Stimulated activated CD4-positive, alpha-beta T cell treated with anti-CD3 and anti-CD28 coated beads, Interleukin-4, amount 100 ng/mL, for 24 hours (primary cell): ENCODE results near the gene CACNA1G.

Source experiments
- DNase-seq: peaks from one replicate; pipeline ENCODE4 v3.0.0-alpha.2; 2020

Gene CACNA1G

DNA sequence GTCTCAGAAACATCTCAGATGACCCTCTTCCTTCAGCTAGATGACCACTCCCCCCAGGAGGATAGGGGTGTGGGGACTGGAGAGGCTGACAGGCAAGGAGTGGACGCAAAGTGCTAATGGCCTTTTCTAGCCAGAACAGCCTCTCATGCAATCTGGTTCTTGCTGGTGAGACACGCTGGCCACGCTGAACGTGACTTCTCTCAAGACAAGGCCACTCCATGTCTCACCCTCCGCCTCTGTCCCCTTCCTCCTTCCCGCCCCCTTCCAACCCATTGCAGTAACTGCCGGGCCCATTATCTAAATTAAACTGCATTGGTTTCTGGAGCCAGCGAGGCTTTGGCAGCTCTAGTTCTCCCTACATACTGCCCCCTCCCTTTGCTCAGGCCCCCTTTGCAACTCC is 9.5 kb downstream of the CACNA1G start:
- no peak for DNase-seq

DNA sequence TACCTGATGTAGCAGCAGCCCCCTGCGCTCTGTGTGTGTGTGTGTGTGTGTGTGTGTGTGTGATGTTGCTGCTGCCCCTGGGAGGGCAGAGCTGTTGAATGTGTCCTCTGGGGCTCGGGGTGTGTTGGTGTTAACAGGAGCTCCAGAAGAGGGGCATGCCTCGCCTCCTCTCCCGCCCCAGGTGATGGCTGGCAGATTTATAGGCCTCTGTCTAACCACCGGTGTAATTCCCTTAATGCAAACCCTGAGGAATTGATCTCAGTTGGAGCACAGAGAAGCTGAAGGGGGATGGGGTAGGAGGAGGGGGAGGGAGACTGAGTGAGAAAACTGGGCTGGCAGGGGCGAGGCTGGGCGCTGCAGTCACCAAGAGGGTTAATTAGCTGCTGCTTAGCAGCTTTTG is 10.0 kb downstream of the CACNA1G start:
- DNase-seq = no peak

DNA sequence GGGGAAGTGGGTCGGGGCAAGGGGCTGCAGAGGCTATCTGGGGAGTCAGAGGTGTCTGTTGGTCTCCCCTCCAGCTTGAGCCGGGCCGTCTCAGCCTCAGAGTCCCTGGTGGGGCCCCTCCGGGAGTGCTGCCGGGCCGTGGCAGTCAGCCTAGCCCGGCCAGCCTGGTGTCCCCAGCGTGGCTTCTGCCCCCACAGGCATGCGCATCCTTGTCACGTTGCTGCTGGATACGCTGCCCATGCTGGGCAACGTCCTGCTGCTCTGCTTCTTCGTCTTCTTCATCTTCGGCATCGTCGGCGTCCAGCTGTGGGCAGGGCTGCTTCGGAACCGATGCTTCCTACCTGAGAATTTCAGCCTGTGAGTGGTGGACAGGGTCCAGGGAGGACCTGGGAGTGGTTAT is 11.2 kb downstream of the CACNA1G start:
- DNase-seq = no peak

DNA sequence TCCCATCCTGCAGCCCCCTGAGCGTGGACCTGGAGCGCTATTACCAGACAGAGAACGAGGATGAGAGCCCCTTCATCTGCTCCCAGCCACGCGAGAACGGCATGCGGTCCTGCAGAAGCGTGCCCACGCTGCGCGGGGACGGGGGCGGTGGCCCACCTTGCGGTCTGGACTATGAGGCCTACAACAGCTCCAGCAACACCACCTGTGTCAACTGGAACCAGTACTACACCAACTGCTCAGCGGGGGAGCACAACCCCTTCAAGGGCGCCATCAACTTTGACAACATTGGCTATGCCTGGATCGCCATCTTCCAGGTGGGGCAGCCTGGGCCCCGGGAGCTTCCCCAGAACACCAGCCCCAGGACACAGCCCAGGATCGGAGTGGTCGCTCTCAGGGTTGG is 12.0 kb downstream of the CACNA1G start:
- DNase-seq = no peak

DNA sequence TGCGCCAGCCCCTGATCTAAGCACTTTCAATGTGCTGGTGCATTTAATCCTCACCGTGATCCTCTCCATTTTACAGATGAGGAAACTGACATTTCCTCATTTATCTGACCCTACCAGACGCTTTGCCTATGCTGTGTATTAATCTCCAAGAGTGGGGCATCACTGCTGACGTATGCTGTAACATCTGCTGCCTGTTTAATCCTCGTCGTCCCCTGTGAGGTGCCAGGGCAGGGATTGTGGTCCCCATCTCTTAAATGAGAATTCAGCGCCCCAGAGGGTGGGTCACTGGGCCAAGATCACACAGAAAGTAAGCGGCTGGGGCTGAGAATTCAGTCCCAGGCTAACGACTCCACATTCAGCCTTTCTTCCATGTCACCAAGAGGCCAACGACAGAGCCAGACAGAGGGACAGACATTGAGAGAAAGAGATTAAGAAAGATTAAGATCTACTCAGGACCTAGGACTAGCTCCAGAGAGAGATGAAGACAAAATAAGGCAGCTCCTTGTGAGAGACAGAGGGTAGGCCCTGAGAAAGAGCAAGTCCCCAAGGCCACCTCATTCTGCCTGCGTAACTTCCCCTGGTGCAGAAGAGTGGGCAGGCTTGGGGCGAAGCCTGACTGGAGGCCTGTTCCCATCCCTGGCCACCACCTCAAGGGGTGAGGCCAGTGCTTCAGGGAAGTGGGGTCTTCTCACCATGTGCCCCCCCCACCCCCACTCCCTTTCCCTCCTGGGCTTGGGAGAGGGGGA is 13.5 kb downstream of the CACNA1G start:
- no peak for DNase-seq

DNA sequence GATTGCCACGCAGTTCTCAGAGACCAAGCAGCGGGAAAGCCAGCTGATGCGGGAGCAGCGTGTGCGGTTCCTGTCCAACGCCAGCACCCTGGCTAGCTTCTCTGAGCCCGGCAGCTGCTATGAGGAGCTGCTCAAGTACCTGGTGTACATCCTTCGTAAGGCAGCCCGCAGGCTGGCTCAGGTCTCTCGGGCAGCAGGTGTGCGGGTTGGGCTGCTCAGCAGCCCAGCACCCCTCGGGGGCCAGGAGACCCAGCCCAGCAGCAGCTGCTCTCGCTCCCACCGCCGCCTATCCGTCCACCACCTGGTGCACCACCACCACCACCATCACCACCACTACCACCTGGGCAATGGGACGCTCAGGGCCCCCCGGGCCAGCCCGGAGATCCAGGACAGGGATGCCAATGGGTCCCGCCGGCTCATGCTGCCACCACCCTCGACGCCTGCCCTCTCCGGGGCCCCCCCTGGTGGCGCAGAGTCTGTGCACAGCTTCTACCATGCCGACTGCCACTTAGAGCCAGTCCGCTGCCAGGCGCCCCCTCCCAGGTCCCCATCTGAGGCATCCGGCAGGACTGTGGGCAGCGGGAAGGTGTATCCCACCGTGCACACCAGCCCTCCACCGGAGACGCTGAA is 15.2 kb downstream of the CACNA1G start:
- DNase-seq = no peak

DNA sequence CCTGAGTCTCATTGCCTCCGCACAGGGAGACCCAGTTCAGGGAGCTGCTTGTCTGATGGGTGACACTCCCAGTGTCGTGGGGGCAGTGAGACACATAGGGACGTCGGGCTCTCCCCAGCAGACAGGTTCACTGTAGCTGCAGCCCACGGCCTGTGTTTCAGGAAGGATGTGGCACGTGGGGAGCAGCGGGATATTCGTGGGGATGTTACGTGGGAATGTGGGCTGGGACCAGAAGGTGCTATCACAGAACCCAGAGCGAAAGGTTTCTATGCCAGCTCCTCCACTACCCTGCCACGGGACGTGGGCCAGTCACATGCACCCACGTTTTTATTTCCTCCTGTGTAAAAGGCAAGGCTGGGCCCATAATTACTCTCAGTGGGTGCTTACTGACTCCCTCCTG is 16.3 kb downstream of the CACNA1G start:
- DNase-seq = no peak

DNA sequence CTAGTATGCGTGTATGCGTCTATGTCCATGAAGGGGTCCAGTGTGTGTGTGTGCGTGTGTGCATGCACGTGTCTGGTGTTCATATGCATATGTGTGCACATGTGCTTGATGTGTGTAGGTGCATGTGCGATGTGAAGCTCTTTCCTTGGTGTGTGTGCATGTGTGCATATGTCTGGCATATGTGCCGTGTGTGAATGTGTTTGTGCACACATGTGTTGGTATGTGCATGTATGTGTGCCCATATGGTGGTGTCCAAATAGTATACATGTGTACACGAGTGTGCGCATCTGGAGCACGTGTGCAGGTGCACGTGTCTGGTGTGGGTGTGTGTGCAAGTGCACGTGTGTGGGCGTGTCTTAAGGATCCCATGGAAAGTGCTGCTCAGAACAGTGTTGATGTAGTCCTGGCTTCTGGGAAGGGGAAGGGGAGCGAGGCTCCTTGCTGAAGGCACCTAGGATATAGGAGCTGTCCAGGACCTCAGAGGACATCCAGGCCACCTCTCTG is 17.0 kb downstream of the CACNA1G start:
- DNase-seq = no peak

DNA sequence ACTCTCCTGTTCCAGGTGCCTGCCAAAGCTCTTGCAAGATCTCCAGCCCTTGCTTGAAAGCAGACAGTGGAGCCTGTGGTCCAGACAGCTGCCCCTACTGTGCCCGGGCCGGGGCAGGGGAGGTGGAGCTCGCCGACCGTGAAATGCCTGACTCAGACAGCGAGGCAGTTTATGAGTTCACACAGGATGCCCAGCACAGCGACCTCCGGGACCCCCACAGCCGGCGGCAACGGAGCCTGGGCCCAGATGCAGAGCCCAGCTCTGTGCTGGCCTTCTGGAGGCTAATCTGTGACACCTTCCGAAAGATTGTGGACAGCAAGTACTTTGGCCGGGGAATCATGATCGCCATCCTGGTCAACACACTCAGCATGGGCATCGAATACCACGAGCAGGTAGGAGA is 17.7 kb downstream of the CACNA1G start:
- no peak for DNase-seq

DNA sequence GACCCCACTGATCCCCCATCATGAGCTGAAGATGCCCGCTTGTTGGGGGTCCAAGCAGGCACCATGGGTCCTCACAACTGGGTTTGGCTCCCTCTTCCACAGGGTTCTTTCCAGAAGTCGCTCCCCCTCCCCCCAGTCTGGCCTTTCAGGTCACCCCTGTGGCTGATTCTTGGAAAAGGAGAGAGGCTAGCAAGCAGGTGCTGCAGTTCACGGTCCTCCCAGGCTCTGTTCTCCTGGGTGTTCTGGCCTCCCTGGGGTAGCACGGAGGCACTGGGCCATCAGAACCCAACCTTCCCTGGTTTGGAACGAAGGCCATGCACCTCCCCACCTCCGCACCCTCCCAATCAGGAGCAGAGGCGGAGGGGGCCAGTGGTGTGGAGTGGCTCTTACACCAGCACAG is 18.9 kb downstream of the CACNA1G start:
- DNase-seq = no peak

DNA sequence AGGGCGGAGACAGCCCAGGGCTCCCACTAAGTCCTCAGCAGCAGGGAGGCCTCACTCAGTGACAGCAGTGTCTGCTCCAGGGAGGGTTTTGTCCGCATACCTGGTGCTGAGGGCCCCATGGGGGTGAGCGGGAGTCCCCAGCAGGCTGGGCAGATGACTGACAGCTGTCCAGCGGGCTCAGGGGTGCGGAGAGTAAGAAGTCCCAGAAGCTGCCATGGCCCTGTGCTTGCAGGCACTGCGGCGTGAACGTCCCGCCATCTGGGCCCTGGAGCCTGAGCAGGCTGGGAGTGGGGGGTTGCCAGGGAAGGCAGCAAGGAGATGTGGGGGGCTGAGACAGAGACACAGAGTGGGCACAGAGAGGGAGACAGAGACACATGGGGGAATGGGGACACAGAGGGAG is 20.1 kb downstream of the CACNA1G start:
- DNase-seq = no peak

DNA sequence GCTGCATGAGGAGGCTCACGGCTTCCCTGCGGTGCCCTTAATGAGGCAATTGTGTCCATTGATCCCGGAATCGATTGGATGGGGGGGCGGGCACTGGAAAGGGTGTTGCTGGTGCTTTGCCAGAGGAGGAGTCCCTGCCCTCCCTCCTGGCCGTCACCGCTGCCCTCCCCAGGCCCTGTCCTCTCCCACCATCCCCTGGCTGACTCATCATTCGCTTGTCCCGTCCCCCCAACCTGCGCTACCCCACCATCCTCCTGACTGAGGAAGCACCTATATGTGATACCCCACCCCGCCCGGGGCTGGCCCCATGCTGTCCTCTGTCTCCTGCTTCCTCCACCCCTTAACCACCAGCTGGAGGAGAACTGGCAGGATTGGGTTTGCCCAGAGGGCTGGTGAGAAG is 20.8 kb downstream of the CACNA1G start:
- no peak for DNase-seq

DNA sequence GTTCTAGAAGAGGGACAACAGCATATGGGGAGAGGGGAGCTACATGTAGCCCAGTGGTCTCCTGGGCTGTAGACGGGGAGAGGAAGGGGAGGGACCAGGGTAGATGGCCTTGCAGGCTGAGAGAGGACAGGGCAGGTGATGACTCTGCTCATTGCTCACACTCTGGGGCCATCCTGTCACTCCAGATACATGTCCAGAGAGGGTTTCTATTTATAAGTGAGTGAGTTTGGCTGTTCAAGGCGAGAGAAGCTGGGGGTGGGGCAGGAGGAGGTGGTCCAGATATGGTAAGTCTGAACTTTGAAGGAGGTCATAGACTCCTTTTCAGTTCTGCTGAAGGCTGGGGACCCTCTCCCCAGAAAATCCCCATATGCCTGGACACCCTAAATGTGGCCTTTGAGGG is 22.2 kb downstream of the CACNA1G start:
- DNase-seq = no peak

DNA sequence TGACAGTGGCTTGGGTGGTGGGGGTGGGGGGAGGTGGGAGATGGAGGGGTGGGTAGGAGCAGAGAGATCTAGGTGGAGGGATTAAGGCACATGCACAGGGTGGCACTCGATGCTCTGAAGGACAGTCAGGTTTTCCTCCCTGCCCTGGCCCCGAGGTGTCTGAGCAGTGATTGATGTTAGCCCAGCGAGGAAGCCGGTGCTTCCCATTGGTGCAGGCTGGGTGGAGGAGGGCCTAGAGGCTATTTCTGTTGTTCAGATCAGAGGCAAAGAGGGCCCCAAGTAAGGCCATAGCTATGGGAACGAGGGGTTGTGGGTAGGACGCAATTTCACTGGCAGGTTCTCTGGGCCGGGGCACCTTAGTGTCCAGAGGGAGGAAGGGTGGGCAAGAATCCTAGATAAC is 23.1 kb downstream of the CACNA1G start:
- no peak for DNase-seq

DNA sequence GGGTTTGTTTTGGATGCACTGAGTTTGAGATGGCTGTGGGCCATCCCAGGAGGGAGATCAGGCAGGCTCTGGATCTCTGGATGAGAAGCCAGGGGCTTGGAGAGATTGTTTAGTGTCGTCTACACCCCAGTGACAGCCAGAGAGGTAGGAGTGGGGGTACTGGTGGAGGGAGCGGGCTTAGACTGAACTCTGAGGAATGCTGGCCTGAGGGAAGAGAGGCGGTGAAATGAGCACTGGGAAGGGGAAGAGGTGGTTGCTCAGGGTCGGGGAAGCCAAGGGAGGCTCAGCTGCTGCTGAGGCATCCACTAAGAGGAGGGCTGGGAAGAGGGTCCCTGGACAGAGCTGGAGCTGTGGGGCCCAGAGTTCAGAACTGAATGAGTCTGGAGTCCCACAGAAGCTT is 23.6 kb downstream of the CACNA1G start:
- DNase-seq = no peak

DNA sequence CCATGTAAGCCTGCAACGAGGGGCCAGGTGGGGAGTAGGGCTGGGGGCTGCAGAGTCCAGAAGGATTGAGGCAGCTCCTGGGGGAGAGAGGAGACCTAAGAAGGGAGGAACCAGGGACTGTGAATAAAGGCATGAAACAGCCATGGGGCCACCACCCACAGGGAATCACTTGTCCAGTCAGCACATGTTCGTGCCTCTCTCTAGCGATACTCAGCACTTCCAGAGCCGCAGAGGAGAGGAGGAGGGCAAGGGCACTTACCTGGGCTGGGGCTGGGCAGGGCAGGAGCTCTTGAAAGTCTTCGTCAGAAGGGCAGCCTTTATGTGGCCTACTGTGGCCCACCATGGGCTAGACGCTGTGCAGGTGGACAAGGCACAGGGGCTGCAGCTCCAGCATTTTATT is 24.2 kb downstream of the CACNA1G start:
- no peak for DNase-seq

DNA sequence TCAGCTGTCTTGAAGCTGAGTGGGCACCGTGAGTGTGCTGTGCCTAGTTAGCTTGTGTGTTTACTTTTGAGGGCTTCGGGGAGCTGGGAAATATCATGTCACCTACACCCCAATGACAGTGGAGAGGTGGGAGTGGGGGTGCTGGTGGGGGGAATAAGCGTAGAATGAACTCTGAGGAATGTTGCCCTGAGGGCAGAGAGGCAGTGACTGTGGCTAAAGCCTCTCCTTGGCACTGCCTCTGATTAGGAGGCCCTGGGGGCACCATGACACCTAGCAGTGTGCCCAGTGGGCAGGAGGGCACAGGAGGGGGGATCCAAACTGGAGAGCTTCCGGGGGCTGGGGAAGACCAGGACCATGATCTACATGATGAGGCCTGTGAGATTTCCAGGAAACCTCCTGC is 24.8 kb downstream of the CACNA1G start:
- no peak for DNase-seq

DNA sequence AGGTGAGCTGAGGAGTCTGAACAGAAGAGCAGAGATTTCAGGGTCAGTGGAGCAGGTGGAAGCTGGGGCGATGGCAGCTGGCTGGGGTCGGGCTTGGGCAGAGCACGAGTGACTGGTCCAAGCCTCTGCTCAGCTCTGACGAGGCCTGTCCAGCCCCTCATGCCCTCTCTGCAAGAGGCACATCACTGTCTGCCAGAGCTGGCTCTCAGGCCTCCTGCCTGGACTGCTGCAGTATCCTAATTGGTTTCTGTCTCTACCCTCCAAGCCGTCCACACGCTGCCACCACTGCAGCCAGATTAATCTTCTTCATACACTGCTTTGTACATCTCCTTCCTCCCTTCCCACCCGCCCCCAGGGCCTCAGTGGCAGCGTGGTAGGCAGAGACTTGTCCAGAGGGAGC is 25.4 kb downstream of the CACNA1G start:
- DNase-seq = no peak

DNA sequence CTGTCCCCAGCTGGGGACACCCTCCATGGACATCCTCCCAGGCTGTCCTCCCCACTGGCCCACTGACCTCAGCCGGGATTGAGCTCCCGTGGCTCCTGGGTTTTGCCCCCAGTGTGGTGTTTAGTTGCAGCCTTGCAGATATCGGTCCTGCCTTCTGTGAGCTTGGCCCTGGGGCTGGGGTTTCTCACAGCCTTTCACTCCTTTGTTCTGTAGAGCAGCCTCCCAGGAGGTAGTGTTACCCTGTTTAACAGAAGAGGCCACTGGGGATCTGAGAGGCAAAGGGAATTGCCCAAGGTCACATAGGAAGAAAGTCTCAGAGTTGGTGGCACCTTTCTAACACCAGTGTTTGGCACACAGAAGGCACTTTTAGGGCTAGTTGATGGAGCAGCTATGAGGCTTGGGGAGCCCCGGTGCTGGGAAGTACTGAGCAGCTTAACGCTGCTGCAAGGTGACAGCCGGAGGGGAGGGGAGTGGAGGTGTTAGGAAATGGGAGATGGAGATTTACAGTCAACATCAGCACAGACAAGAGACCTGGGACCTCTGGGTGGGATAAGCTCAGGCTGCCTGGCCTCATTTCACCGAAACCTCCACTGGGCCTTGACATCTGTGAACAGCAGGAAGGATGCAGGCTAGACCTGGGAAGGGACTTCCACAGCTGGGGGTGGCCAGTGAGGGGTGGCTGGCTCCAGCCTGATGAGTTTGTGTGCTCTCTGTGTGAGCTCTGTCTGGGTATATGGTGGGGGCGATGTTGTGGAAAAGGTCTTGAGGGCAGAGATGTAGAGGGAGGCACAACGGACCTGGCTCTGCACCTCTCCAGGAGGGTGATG is 26.1 kb downstream of the CACNA1G start:
- no peak for DNase-seq

DNA sequence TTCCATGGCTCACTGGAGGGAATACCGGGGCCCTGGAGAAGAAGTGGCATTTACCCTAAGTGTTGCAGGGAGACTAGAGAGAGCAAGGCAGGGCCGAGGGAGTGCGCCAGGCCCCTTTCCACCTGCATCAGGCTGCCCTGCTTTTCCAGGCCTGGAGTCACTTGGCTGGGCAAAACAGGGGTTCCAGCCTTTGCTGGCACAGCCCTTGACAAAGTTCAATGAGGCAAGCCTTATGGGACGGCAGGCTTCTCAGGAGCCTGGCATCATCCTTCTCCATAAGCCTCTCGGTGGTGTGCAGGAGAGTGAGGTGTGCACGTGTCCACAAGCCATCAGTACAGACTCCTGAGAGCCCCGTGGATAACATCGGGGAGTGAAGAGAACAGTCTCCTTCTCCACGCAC is 27.1 kb downstream of the CACNA1G start:
- DNase-seq = no peak

DNA sequence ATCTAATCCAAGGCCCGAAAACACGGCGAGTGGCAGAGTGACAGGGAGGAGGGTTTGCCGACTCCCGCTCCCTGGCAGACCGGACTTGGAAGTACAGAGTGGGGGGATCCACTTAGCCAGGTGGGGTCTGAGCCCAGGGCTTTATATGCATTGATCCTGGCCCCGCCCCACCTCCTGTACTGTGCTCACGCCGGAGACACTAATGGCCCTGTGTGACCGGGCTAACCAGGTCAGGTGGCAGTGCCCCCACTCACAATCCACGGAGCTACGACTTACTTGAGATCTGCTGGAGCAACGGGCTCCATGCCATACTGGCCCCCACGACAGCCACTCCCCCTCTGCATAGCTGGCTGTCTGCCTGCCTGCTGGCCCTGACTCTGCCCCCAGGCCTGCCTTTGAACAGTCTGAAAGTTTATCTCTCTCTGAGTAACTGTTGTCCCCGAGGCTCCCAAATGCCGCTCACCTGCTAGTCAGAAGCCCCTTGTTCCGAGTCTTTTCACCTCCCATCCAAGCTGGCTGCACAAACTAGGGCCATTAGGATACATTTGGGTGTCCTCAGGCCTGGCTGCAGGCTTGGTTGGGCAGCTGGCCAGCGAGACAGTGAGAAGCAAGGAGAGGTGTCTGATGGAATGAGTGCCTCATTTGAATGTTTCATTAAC is 28.0 kb downstream of the CACNA1G start:
- DNase-seq = no peak

DNA sequence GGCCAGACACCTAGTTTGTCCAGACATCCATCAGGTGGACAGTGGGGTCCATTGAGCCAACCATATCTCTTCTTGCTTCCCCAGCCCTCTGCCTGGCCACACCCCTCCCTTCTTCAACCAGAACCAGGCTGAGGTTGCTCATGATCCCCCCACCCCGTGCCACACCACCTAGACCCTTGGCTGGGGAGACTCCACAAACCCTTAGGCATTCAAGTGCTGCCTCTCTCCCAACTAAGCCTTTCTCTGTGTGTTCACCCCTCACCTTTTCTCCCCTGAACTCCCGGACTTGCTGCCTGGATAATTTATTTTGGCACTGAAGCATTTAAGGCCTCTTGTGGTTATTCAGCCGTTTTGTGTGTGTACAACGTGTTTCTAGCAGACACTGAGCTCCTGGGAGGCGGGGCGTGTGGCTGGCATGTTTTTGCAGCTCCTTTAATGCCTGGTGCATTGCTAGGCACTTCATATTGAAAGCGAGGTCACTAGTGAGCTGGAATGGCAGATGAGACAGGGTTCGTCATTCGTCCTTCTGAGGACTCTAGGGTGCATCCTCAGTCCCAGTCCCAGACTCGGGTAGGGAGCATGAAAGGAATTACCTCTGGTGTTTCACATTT is 28.7 kb downstream of the CACNA1G start:
- no peak for DNase-seq
